ENCODE data around the gene PHF8. TPM values are rescaled to one million over a fixed set of nuclear protein-coding genes. Genes with fewer than 3 reads are reported as not detected.

PHF8 gene
- total RNA-seq, 4 donors from 2014 or later: 18.5 to 28.7 (median 22.8) TPM

- Histone ChIP-seq H3K27me3 (no peaks in the 10 kb centered on the region), H3K9me3 (no peaks in the 10 kb centered on the region), H3K36me3 (peaks cover 0 to 39% (median 16%) of the 10 kb centered on the region in 4 donors), H3K4me3 (peak overlapping the region; percentile 68 to 82 (median 71)), H3K4me1 (peaks cover 0 to 19% (median 13%) of the 10 kb centered on the region in 4 donors), H3K27ac (replicated peaks in 1 of 4) (peak overlapping the region; percentile 92 to 96 (median 94))
- TF ChIP-seq CTCF (IDR thresholded peaks at IDR 0.05): no peak
- no peak for TF ChIP-seq POLR2AphosphoS5 (IDR thresholded peaks at IDR 0.05)
- no peak for DNase-seq (ENCODE audit: extremely low spot score)
- 43% methylated on average over 10 of the region's 11 CpGs for WGBS
- intact Hi-C loops (cut with DNase I): loop anchor here (10.0 kb wide), 2 partner anchors 142 to 602 kb away; partner anchors contain the start of gene FAM120C
These were observed 1.2 kb downstream of the PHF8 start for GRCh38 chrX:54043056-54043455.

DNA sequence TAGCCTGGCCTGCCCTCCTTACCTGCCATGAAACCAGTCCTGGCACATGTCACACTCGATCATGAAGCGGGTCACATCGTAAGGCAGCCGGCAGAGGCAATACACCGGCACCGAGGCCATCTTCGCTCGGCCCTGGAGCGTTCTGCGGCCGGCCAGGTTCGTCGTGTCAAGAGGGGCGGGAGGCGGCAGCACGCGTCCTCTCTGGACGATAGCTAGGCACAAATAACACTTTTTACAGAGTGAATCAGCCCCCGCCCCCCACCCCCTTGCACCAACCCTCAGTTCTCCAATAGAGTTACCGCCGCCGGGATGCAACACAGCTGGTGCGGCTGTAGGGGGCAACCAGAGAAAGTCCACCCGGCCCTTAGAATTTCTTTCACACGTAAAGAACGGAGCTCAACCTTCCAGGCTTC is 1.7 kb downstream of the PHF8 start:
- H3K27ac ChIP-seq (replicated peaks in 1 of 4): peak overlapping the region; percentile 92 to 96 (median 94)
- intact Hi-C loops (cut with DNase I): loop anchor here (10.0 kb wide), 2 partner anchors 142 to 602 kb away; partner anchors contain the start of gene FAM120C

DNA sequence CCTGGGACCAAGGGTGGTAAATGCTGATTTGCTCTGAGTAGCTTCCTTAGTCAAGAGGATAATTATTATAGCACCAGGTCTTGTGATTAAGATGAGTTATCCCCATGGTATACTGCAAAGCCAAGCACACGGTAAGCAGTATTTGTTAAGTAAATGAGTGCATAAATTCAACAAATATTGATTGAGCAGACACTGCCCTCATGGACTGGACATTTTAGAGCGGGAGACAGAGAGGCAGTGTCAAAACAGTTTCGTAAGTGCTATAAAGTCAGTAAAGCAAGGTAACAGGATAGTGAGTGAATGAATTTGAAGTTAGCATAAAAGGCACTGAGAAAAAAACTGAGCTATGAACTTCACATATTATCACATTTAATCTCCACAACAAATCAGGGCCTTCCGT is 13.9 kb downstream of the PHF8 start:
- DNase-seq (ENCODE audit: extremely low spot score): no peak
- Histone ChIP-seq H3K4me1 (no peaks in the 10 kb centered on the region), H3K9me3 (no peaks in the 10 kb centered on the region), H3K4me3 (no peak overlapping the region), H3K36me3 (peaks cover 3 to 75% (median 30%) of the 10 kb centered on the region in 4 donors), H3K27me3 (no peaks in the 10 kb centered on the region), H3K27ac (replicated peaks in 1 of 4) (no peak overlapping the region)
- TF ChIP-seq POLR2A (IDR thresholded peaks at IDR 0.05; ENCODE audit: low read depth): no peak
- TF ChIP-seq POLR2AphosphoS5 (IDR thresholded peaks at IDR 0.05): no peak
- TF ChIP-seq CTCF (IDR thresholded peaks at IDR 0.05): no peak
- TF ChIP-seq EP300 (IDR thresholded peaks at IDR 0.05): no peak
- 86% methylated on average over 4 of the region's 4 CpGs for WGBS
- intact Hi-C loops (cut with DNase I): no loop called here

More for the DNA sequence above, 1.7 kb downstream of the PHF8 start:
- Histone ChIP-seq H3K9me3 (no peaks in the 10 kb centered on the region), H3K27me3 (no peaks in the 10 kb centered on the region), H3K4me3 (peak overlapping the region; percentile 68 to 82 (median 71)), H3K4me1 (peaks cover 0 to 19% (median 13%) of the 10 kb centered on the region in 4 donors), H3K36me3 (peaks cover 0 to 39% (median 16%) of the 10 kb centered on the region in 4 donors)
- 26% methylated on average over 16 of the region's 26 CpGs for WGBS
- TF ChIP-seq POLR2AphosphoS5 (IDR thresholded peaks at IDR 0.05) (no peak), POLR2A (IDR thresholded peaks at IDR 0.05; ENCODE audit: low read depth) (no peak), EP300 (IDR thresholded peaks at IDR 0.05) (no peak), CTCF (IDR thresholded peaks at IDR 0.05) (peak; percentile 17 to 44 (median 21))
- DNase-seq (ENCODE audit: extremely low spot score): peak; percentile 89

DNA sequence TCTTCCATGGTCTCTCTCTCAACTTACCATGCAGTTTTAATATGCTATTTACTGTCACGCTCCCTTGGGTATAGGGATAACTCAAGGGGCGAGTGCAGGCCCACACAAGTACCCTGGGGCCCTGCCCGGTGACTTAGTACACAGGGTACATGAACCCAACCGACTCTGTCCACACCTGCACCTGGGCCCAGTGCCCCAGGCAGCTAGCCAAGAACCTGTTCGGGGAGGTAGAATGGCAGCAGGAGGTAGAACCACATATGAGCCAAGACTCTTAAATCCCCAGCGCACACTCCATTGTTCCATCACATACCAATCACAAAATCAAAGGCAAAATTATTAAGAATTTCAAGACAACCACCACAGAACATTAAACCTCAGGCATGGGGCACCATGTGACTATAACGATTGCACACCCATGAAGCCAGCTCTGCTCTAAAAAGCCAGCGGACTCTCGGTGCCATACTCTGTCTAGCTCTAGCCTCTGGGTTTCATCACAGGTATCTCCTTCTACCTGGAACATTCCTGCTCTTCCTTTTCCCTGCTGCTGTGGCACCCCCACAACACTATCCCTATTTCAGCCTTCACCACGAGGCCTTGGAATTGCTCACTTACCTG is 14.6 kb downstream of the PHF8 start:
- WGBS: 82% methylated on average over 10 of the region's 10 CpGs
- TF ChIP-seq POLR2A (IDR thresholded peaks at IDR 0.05; ENCODE audit: low read depth) (no peak), EP300 (IDR thresholded peaks at IDR 0.05) (no peak), CTCF (IDR thresholded peaks at IDR 0.05) (no peak), POLR2AphosphoS5 (IDR thresholded peaks at IDR 0.05) (no peak)
- no peaks in the 10 kb centered on the region for H3K27me3 ChIP-seq
- DNase-seq (ENCODE audit: extremely low spot score): no peak
- peaks cover 3 to 69% (median 24%) of the 10 kb centered on the region in 4 donors for H3K36me3 ChIP-seq
- H3K4me1 ChIP-seq: no peaks in the 10 kb centered on the region
- no peaks in the 10 kb centered on the region for H3K9me3 ChIP-seq
- no peak overlapping the region for H3K4me3 ChIP-seq
- intact Hi-C loops (cut with DNase I): no loop called here
- no peak overlapping the region for H3K27ac ChIP-seq (replicated peaks in 1 of 4)
